ENCODE measurements around the gene DCUN1D2.

The DCUN1D2 gene

DNA sequence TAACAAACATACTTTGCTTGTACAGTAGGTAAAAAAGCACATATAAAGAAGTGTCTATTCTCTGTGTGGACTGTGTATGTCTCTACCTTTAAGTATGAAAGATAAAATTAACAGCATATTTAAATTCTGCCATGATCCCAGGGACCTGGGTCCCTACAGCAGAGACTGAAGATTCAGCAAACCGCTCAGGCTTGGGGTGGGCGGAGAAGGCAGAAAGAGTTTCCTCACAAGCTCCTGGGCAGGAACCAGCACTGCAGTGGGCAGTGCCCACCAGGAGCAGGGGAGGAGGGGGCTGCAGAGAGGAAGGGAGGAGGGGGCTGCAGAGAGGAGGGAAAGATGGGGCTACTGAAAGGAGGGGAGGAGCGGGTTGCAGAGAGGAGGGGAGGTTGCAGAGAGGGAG is 81.9 kb downstream of the DCUN1D2 start:
- no peak overlapping the region for H3K4me3 ChIP-seq
- peak; percentile 24 for DNase-seq (ENCODE audit: low spot score)
- H3K27ac ChIP-seq = peak overlapping the region in 1 of 2 donors; percentile 96
- TF ChIP-seq, protein P1, sequence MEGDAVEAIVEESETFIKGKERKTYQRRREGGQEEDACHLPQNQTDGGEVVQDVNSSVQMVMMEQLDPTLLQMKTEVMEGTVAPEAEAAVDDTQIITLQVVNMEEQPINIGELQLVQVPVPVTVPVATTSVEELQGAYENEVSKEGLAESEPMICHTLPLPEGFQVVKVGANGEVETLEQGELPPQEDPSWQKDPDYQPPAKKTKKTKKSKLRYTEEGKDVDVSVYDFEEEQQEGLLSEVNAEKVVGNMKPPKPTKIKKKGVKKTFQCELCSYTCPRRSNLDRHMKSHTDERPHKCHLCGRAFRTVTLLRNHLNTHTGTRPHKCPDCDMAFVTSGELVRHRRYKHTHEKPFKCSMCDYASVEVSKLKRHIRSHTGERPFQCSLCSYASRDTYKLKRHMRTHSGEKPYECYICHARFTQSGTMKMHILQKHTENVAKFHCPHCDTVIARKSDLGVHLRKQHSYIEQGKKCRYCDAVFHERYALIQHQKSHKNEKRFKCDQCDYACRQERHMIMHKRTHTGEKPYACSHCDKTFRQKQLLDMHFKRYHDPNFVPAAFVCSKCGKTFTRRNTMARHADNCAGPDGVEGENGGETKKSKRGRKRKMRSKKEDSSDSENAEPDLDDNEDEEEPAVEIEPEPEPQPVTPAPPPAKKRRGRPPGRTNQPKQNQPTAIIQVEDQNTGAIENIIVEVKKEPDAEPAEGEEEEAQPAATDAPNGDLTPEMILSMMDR (IDR thresholded peaks at IDR 0.05) = no peak

DNA sequence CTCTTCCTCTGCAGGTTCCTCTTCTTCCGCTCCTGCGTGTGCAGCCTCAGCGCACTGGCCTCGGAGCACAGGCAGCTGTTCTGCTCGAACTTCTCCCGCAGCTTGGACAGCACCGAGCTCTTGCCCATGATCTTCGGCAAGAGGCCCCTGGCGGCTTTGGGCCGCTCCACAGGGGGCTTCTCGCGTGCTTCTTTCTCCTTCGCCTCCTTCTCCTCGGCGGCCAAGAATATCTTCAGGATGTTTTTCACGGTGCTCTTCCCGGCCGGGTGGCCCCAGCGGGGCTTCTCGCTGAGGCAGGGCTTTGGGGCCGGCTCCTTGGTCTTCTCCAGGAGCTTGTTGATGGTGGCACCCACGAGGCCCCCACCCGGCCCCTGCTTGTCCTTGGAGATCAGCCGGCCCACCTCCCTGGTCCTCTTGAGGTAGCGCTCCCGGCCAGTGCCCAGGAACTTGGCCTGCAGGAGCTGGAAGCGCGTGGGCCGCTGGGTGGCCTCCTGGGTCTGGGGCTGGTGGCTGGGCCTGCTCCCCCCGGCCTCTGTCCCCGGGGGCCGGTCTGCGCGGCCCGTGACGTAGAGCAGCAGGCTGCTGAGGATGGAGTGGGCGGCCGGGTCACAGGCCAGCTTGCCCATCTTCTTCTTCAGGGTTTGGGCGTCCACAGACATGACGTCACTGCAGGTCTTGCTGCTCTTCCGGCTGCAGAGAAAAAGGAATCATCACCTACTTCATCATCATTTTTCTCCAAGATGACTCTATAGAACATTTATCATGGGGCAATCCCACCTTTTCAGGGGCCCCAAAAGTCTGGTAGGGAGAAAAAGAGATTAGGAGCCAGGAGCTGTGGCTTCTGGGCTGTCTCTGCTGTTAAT is 82.7 kb downstream of the DCUN1D2 start:
- DNase-seq (ENCODE audit: low spot score) = peak; percentile 70
- H3K4me3 ChIP-seq = no peak overlapping the region
- TF ChIP-seq, protein P1 (IDR thresholded peaks at IDR 0.05) = no peak
- no peak overlapping the region for H3K27ac ChIP-seq

DNA sequence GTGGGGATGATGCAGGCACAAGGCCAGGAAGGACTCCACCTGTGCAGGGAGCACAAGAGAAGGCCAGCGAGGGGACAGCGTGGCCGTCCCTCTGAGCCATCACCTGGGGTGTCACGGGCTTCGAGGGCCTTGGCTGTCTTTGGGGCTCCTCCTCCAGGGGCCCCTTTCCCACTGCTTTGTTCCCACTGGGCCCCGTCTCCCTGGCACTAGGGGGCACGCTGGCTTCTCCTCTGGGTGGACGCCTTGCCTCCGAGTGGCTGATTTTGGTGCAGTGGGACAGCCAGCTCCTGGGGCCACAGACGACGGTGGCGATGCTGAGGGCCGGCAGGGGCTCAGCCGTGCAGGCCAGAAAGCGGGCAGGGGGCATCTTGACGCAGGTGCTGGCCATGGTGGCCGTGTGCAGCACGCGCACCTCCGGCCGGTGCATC is 83.4 kb downstream of the DCUN1D2 start:
- no peak for DNase-seq (ENCODE audit: low spot score)
- Histone ChIP-seq H3K27ac (peak overlapping the region in 1 of 2 donors; percentile 40), H3K4me3 (no peak overlapping the region)
- TF ChIP-seq, protein P1 (IDR thresholded peaks at IDR 0.05) = no peak

DNA sequence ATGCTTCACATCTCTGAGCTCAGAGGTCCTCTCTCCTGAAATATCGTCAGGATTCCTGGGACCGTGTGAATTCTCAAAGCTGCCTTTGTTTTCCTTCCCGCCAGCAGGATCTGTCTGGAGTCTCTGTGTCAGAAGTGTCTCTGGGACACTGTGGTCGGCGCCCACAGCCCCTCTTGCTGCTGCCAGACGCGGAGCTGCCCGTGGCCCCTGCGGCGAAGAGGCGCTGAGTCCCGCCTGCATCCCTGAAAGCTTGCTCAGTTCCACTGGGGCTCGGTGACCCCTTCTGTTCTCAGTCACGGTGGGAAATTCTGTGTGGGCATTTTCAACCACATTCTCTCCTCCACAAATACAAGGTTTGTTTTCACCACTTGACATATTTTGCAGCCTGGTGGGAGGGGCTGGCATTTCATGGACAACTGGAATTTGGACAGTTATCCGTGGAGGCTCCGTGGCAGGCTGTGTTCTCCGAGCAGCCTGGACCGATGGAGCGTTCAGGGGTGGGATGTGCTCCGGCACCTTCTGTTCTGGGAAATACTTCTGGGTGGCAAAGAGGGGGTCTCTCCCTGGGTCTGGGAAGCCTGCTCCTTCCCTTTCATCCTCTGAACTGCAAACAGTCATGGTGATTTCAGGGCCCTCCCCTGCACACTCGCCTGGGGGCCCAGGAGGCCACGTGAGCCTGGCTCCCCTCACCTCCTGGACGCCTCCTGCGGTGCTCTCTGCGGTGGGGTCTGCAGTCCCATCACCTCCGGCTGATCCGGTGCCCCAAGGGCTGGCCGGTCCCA is 84.0 kb downstream of the DCUN1D2 start:
- TF ChIP-seq, protein P1 (IDR thresholded peaks at IDR 0.05) = no peak
- Histone ChIP-seq H3K4me3 (no peak overlapping the region), H3K27ac (peak overlapping the region in 1 of 2 donors; percentile 40)
- DNase-seq (ENCODE audit: low spot score) = no peak

Measured in coronary artery (tissue), 2 donors.